GM12878 (cell line): ENCODE measurements around the gene TPPP.

Experiments
- CTCF ChIP-seq, 3 experiments: IDR thresholded peaks in 2 of 3; conservative IDR thresholded peaks in 1 of 3; 2 replicates each; pipeline ENCODE4 v1.5.1; 2011; ENCODE audit warnings: low read depth in 3 of 3, low read length in 3 of 3, mild to moderate bottlenecking in 3 of 3, control low read depth in 2 of 3, moderate library complexity in 2 of 3, inconsistent platforms in 1 of 3, mixed read lengths in 1 of 3; ENCODE audit not compliant: control insufficient read depth in 2 of 3, insufficient read depth in 1 of 3; ENCODE audit errors: extremely low read depth in 1 of 3
- POLR2AphosphoS5 ChIP-seq: IDR thresholded peaks from 2 replicates; pipeline ENCODE4 v1.6.1; 2011; ENCODE audit warnings: mild to moderate bottlenecking, low read length, inconsistent platforms

DNA sequence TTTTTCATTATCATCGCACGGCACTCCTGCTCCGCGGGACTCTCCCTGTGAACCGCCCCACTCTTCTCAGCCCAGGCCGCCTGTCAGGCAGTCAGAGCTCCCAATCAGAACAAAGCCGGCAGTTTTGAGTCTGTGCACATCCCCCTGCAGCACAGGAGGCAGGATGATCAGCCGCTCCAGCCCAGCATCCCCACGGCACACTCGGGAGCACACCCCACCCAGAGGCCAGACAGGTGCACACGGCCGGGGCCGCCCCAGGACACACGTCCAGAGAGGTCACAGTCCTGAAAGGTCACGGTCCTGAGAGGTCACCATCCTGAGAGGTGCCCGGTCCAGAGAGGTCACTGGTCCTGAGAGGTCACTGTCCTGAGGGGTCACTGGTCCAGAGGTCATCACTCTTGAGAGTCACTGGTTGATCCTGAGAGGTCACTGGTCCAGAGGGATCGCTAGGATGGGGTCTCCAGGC lies 8.4 kb downstream of the TPPP start:
- TF ChIP-seq CTCF (IDR thresholded peaks at IDR 0.05 in 2 of 3, conservative IDR thresholded peaks at IDR 0.05 in 1 of 3; ENCODE audit: control insufficient read depth in 2 of 3, extremely low read depth in 1 of 3, insufficient read depth in 1 of 3, low read depth in 3 of 3, low read length in 3 of 3) (no peak), POLR2AphosphoS5 (no peak)
